LNCAP (cell line): Measurements from ENCODE around the gene TMEM255B.

Experiments
- TF ChIP-seq, protein P1 (sequence below): fragments of 450-650 bp; IDR thresholded peaks from 2 replicates; pipeline ENCODE4 v1.5.1; 2017; ENCODE audit warnings: mild to moderate bottlenecking

Gene TMEM255B

DNA sequence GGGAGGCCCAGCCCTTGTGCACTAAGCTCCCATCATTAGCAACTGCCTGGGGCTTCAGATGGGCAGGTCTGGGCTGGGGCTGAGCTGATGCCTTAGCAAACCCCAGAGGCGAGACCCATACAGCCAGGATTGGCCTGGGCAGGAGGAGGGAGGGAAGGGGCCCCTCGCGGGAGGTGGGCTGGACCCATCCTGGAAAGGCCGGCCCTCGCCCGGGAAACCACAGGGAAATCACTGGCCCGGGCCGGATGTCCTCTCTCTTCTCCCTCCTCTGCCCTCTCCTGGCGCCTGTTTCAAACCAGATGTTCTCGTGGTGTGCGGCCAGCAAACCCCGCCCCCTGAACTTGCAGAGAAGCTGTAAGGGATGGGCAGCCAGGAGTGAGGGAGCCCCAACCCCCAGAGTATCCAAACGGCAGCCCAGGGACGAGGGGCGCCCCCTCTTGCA lies 43.1 kb downstream of the TMEM255B start:
- TF ChIP-seq, protein P1, sequence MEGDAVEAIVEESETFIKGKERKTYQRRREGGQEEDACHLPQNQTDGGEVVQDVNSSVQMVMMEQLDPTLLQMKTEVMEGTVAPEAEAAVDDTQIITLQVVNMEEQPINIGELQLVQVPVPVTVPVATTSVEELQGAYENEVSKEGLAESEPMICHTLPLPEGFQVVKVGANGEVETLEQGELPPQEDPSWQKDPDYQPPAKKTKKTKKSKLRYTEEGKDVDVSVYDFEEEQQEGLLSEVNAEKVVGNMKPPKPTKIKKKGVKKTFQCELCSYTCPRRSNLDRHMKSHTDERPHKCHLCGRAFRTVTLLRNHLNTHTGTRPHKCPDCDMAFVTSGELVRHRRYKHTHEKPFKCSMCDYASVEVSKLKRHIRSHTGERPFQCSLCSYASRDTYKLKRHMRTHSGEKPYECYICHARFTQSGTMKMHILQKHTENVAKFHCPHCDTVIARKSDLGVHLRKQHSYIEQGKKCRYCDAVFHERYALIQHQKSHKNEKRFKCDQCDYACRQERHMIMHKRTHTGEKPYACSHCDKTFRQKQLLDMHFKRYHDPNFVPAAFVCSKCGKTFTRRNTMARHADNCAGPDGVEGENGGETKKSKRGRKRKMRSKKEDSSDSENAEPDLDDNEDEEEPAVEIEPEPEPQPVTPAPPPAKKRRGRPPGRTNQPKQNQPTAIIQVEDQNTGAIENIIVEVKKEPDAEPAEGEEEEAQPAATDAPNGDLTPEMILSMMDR: no peak

DNA sequence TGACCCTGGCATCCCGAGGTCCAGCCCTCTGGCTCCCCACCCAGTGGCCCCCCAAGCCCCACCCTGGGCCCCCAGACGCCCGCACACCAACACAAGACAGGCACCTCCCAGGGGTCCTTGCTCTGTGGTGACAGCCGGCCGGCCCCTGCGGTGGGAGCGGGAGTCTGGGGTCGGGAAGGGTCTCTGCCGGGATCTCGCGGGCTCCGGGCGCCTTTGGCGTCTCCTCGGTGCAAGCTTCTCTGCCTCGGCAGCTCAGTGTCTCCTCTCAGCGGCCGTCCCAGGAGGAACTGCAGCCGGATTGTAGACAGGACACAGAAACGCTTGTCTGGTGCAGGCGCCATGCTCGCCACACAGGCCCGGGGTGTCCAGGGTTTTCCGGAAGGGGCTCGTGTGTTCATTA lies 43.7 kb downstream of the TMEM255B start:
- TF ChIP-seq, protein P1: no peak

GRCh38 chr13:113803409-113804016 lies 44.5 kb downstream of the TMEM255B start:
- TF ChIP-seq, protein P1: no peak

GRCh38 chr13:113804017-113804702 lies 45.1 kb downstream of the TMEM255B start:
- TF ChIP-seq, protein P1: no peak

- TF ChIP-seq, protein P1: no peak
Measured at GRCh38 chr13:113804703-113805430, 45.8 kb downstream of the TMEM255B start.

DNA sequence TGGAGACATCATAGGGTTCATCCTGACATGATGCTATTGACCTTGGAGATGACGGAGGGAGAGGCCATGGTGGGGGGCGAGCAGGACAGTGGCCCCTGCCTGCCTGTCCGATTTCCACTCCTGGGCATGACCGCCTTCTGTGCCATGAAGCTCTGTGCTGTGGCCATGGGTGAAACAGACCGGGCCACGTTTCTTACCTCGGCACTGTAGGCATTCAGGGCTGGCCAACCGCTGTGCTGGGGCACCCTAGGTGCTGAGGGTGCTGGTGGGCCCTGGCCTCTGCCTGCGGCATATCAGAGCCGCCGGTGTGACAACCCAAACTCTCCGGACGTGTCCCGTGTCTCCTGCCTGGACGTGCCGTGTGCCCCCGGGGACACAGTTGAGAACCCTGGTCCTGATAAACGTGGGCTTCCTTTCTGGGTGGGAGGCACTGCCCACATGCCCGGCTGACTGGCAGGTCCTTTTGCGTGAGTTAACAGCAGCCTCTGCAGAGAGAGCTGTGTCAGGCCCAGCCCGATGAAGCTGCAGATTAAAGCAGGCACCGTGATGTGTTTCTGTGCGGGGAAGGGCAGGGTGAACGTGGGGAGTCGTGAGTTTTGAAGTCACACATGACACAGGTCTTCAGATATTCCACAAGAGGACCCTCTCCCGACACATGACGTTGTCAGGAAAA lies 46.5 kb downstream of the TMEM255B start:
- TF ChIP-seq, protein P1: no peak

DNA sequence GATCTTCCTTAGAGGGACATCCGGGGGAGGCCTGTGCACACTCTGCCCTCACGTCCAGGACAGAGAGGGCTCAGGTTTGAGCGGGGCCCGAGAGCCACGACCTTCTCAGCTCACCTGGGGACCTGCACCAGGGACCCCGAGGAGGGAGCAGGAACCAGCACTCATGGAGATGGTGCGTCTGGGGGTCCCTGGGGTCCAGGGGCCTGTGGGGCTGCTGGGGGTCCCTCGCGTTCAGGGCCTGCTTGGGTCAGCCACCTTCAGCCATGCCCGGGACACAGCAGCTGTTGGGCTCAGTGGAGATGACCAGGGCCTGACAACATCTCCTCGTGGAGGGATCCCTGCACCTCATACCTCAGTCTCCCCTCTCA lies 47.1 kb downstream of the TMEM255B start:
- TF ChIP-seq, protein P1: no peak
